OCI-LY1 (cell line): ENCODE measurements around the gene CHN1.

Experiments used
- EZH2 ChIP-seq: fragments of 200-600 bp; sonication (generic), shearing (Covaris generic); IDR thresholded peaks from 2 replicates; pipeline ENCODE4 v1.8.0; 2017; ENCODE audit warnings: borderline replicate concordance, mixed run types, mild to moderate bottlenecking, antibody characterized with exemption, low read length, moderate library complexity, mixed read lengths
- TF ChIP-seq, protein P1 (sequence below): fragments of 200-600 bp; sonication (generic), shearing (Covaris generic); IDR thresholded peaks from 2 replicates; pipeline ENCODE4 v1.5.1; 2017; ENCODE audit warnings: mild to moderate bottlenecking, antibody characterized with exemption, low read length, moderate library complexity, mixed read lengths

DNA sequence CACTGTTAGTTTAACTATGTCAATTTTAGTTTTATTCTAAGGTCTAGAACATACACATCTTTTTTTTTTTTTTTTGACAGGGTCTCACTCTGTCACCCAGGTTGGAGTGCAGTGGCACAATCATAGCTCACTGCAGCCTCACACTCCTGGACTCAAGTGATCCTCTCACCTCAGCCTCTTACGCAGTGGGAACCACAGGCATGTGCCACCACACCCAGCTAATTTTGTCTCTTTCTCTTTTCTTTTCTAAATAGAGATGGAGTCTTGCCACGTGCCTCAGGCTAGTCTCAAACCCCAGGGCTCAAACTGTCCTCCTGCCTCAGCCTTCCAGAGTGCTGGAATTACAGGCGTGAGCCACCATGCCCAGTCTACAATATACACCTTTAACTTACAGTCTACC lies 171.4 kb downstream of the CHN1 start:
- TF ChIP-seq EZH2 = no peak
- TF ChIP-seq, protein P1, sequence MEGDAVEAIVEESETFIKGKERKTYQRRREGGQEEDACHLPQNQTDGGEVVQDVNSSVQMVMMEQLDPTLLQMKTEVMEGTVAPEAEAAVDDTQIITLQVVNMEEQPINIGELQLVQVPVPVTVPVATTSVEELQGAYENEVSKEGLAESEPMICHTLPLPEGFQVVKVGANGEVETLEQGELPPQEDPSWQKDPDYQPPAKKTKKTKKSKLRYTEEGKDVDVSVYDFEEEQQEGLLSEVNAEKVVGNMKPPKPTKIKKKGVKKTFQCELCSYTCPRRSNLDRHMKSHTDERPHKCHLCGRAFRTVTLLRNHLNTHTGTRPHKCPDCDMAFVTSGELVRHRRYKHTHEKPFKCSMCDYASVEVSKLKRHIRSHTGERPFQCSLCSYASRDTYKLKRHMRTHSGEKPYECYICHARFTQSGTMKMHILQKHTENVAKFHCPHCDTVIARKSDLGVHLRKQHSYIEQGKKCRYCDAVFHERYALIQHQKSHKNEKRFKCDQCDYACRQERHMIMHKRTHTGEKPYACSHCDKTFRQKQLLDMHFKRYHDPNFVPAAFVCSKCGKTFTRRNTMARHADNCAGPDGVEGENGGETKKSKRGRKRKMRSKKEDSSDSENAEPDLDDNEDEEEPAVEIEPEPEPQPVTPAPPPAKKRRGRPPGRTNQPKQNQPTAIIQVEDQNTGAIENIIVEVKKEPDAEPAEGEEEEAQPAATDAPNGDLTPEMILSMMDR = no peak
